Prostate gland (tissue), 2 donors: Measurements from ENCODE around the gene AFAP1L1.

ENCODE experiments used
- POLR2A ChIP-seq: fragments of 450-650 bp; IDR thresholded peaks from one replicate; pipeline ENCODE4 v1.6.1; 2016; ENCODE audit warnings: antibody characterized with exemption, mild to moderate bottlenecking
- POLR2AphosphoS5 ChIP-seq: sonication (generic); formaldehyde crosslinking; IDR thresholded peaks from one replicate; pipeline ENCODE4 v1.6.1; 2017; ENCODE audit warnings: antibody characterized with exemption
- TF ChIP-seq, protein P1 (sequence below), 4 experiments: fragments of 200-600 bp in 2 of 4; fragments of 450-650 bp in 2 of 4; sonication (generic) in 2 of 4; IDR thresholded peaks; 1 replicate in 3 of 4; 2 replicates in 1 of 4; pipeline ENCODE4 v1.5.1; 2016 to 2019; ENCODE audit warnings: antibody characterized with exemption in 4 of 4, mild to moderate bottlenecking in 2 of 4, moderate library complexity in 2 of 4

DNA sequence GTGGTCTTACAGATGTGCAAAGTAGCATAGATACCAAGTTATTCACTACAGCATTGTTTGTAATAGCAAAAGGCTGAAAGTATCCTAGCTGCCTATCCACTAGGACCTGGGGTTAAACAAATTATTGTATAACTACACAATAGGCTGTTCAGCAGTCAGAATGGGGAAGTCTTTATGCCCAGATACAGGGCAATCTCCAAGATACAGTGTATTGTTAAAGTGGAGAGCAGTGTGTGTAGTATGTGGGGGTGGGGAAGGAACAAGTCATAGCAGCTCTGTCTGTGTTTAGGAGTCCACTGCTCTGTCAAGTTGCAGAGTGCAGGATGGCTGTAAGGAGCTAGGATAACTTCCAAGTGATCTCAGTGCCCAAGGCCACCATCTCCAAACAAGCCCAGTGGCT is 91.7 kb downstream of the AFAP1L1 start:
- TF ChIP-seq, protein P1, sequence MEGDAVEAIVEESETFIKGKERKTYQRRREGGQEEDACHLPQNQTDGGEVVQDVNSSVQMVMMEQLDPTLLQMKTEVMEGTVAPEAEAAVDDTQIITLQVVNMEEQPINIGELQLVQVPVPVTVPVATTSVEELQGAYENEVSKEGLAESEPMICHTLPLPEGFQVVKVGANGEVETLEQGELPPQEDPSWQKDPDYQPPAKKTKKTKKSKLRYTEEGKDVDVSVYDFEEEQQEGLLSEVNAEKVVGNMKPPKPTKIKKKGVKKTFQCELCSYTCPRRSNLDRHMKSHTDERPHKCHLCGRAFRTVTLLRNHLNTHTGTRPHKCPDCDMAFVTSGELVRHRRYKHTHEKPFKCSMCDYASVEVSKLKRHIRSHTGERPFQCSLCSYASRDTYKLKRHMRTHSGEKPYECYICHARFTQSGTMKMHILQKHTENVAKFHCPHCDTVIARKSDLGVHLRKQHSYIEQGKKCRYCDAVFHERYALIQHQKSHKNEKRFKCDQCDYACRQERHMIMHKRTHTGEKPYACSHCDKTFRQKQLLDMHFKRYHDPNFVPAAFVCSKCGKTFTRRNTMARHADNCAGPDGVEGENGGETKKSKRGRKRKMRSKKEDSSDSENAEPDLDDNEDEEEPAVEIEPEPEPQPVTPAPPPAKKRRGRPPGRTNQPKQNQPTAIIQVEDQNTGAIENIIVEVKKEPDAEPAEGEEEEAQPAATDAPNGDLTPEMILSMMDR (IDR thresholded peaks at IDR 0.05), result no peak
- no peak for TF ChIP-seq POLR2AphosphoS5
- TF ChIP-seq POLR2A, result no peak
